Measurements from ENCODE around the gene PTGDS. TPM values are rescaled to one million over a fixed set of nuclear protein-coding genes. Genes with fewer than 3 reads are reported as not detected.

Gene PTGDS
- total and polyA plus RNA-seq, 3 experiments from 2014 or later, result 0.24 to 5.5 (median 0.49) TPM

DNA sequence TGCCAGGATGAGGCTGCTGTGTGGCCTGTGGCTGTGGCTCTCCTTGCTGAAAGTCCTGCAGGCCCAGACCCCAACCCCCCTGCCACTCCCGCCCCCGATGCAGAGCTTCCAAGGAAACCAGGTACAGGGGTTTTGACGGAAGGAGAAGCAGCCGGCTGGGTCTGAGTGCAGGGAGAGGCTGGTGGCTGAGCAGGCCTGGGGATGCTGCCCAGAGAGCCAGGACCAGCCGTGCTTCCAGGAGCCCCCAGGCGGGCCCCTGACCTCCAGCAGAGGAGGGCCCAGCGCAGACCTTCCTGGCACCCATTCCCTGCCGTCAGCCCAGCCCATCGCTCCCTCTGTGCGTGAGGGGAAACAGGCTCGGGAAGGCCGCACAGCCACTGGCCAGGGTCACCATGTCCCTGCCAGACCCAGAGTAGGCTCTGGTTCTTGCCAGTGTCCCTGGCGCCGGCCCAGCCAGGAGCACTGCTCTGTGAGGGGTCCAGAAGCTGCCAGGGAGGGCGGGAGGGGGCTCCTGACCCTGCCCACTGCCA, 24.9 kb upstream of the PTGDS start:
- H3K36me3 Mint-ChIP-seq, result peaks cover 0 to 9% (median 0%) of the 10 kb centered on the region in 3 donors
- Histone ChIP-seq H3K9me3 (ENCODE audit: low read length) (no peaks in the 10 kb centered on the region), H3K27ac (ENCODE audit: low read depth, low read length) (no peak overlapping the region), H3K27me3 (ENCODE audit: insufficient read depth, low read length, poor library complexity, severe bottlenecking) (no peaks in the 10 kb centered on the region), H3K4me1 (ENCODE audit: insufficient read depth, low read length) (peaks cover 6% of the 10 kb centered on the region), H3K4me3 (ENCODE audit: low read length) (no peak overlapping the region), H3K36me3 (ENCODE audit: insufficient read depth, low read length) (no peaks in the 10 kb centered on the region)
- H3K27me3 Mint-ChIP-seq, result no peaks in the 10 kb centered on the region
- peak overlapping the region in 1 of 8 donors; percentile 43 for H3K27ac Mint-ChIP-seq
- H3K4me3 Mint-ChIP-seq, result no peak overlapping the region
- no peak for DNase-seq
- CTCF ChIA-PET, result interaction anchor here (0.9 kb wide), 1 partner anchor 77 kb away, joined by 3 read pairs; no protein-coding TSS in a partner anchor
- H3K9me3 Mint-ChIP-seq, result peaks cover 0 to 5% (median 2%) of the 10 kb centered on the region in 5 donors
- POLR2A ChIA-PET, result no interaction called here
- peaks cover 9 to 41% (median 11%) of the 10 kb centered on the region in 3 donors for H3K4me1 Mint-ChIP-seq

DNA sequence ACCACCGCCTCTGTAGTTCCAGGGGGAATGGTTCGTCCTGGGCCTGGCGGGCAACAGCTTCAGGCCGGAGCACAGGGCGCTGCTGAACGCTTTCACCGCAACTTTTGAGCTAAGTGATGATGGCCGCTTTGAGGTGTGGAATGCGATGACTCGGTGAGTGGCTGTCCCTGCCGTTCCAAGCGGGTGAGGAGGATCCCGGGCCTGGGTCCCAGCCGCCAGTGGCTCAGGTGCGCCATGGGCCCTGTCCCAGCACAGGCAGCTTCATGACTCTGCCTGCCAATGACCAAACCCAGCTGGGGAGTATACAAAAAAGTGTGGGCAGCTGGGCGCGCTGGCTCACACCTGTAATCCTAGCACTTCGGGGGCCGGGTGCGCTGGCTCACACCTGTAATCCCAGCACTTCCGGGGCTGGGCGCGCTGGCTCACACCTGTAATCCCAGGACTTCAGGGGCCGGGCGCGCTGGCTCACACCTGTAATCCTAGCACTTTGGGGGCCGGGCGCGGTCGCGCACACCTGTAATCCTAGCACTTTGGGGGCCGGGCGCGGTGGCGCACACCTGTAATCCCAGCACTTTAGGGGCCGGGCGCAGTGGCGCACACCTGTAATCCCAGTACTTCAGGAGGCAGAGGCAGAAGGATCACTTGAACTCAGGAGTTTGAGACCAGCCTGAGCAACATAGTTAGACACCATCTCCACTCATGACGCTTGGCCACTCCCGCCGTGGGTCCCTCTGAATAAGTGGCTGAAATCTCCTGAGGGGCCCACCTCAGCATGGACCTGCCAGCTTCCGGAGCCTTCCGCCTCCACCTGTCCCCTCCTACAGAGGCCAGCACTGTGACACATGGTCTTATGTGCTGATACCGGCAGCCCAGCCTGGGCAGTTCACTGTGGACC, 24.2 kb upstream of the PTGDS start:
- H3K4me1 Mint-ChIP-seq, result peaks cover 9 to 44% (median 12%) of the 10 kb centered on the region in 3 donors
- peaks cover 0 to 9% (median 0%) of the 10 kb centered on the region in 3 donors for H3K36me3 Mint-ChIP-seq
- no peak for DNase-seq
- peaks cover 0 to 5% (median 2%) of the 10 kb centered on the region in 5 donors for H3K9me3 Mint-ChIP-seq
- peaks cover 6% of the 10 kb centered on the region for H3K4me1 ChIP-seq (ENCODE audit: insufficient read depth, low read length)
- H3K4me3 Mint-ChIP-seq, result no peak overlapping the region
- no peaks in the 10 kb centered on the region for H3K27me3 ChIP-seq (ENCODE audit: insufficient read depth, low read length, poor library complexity, severe bottlenecking)
- H3K27ac Mint-ChIP-seq, result no peak overlapping the region
- H3K27ac ChIP-seq (ENCODE audit: low read depth, low read length), result no peak overlapping the region
- H3K36me3 ChIP-seq (ENCODE audit: insufficient read depth, low read length), result no peaks in the 10 kb centered on the region
- ChIA-PET POLR2A (no interaction called here), CTCF (interaction anchor here (0.9 kb wide), 1 partner anchor 76 kb away, joined by 3 read pairs; no protein-coding TSS in a partner anchor)
- no peak overlapping the region for H3K4me3 ChIP-seq (ENCODE audit: low read length)
- no peaks in the 10 kb centered on the region for H3K27me3 Mint-ChIP-seq
- no peaks in the 10 kb centered on the region for H3K9me3 ChIP-seq (ENCODE audit: low read length)

DNA sequence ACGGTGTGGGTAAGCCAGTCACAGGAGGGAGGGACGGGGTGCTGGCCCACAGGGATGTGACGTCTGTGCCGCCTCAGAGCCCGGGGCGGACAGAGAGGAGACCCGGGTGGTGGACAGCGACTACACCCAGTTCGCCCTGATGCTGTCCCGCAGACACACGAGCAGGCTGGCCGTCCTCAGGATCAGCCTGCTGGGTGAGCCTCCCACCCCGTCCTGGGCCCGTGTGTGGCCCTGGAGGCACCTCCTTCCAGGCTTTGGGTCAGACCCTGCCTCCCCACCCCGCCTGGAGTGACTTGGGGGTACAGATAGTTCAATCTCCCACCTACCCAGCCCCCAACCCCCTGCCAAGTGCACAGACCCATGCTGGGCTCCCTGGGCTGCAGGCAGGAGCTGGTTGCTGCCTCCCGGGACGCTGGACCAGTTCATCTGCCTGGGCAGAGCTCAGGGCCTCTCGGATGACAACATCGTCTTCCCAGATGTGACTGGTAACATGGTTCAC, 23.5 kb upstream of the PTGDS start:
- Histone ChIP-seq H3K27ac (ENCODE audit: low read depth, low read length) (no peak overlapping the region), H3K27me3 (ENCODE audit: insufficient read depth, low read length, poor library complexity, severe bottlenecking) (no peaks in the 10 kb centered on the region), H3K4me1 (ENCODE audit: insufficient read depth, low read length) (peaks cover 7% of the 10 kb centered on the region), H3K9me3 (ENCODE audit: low read length) (no peaks in the 10 kb centered on the region), H3K36me3 (ENCODE audit: insufficient read depth, low read length) (no peaks in the 10 kb centered on the region), H3K4me3 (ENCODE audit: low read length) (no peak overlapping the region)
- CTCF ChIA-PET, result interaction anchor here (1.8 kb wide), 1 partner anchor 75 kb away, joined by 5 read pairs; the partner anchor contains the start of gene ABCA2
- peaks cover 0 to 5% (median 2%) of the 10 kb centered on the region in 5 donors for H3K9me3 Mint-ChIP-seq
- no peak overlapping the region for H3K27ac Mint-ChIP-seq
- H3K27me3 Mint-ChIP-seq, result no peaks in the 10 kb centered on the region
- DNase-seq, result no peak
- peaks cover 9 to 47% (median 13%) of the 10 kb centered on the region in 3 donors for H3K4me1 Mint-ChIP-seq
- H3K4me3 Mint-ChIP-seq, result no peak overlapping the region
- POLR2A ChIA-PET, result no interaction called here
- peaks cover 0 to 9% (median 0%) of the 10 kb centered on the region in 3 donors for H3K36me3 Mint-ChIP-seq

DNA sequence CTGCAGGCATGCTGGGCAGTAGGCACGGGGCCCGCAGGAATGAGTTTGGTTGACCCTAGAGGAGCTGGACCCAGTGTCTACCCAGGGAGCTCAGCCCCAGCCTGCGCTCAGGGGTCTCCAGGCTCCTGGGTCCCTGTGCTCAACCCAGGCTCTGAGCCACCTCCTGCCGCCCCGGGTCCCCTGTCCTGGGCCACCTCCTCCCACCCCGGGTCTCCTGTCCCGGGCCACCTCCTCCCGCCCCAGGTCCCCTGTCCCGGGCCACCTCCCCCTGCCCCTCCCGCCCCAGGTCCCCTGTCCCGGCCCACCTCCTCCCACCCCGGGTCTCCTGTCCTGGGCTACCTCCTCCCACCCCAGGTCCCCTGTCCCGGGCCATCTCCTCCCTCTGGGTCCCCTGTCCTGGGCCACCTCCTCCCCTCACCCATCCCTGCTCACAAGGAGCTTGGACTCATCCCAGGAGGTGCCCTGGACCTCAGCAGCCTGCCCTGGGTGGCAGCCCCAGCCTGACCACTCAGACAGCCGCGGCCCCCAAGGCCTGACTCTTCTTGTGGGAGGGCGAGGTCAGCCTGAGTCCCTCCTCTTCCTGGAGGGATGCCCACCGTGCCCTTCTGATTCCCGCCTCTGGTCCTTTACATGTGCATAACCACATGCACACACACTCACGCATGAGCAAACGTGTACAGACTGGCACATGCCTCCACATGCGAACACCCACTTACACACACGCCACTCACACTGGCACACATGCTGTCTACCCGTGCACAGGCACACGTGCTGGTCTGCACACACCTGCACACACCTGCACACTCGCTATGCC, 22.8 kb upstream of the PTGDS start:
- no peak overlapping the region for H3K27ac Mint-ChIP-seq
- H3K27me3 Mint-ChIP-seq, result no peaks in the 10 kb centered on the region
- Histone ChIP-seq H3K9me3 (ENCODE audit: low read length) (no peaks in the 10 kb centered on the region), H3K36me3 (ENCODE audit: insufficient read depth, low read length) (no peaks in the 10 kb centered on the region), H3K27me3 (ENCODE audit: insufficient read depth, low read length, poor library complexity, severe bottlenecking) (no peaks in the 10 kb centered on the region), H3K4me3 (ENCODE audit: low read length) (no peak overlapping the region), H3K27ac (ENCODE audit: low read depth, low read length) (no peak overlapping the region), H3K4me1 (ENCODE audit: insufficient read depth, low read length) (peaks cover 13% of the 10 kb centered on the region)
- ChIA-PET CTCF (interaction anchor here (1.1 to 1.8 kb wide), 2 partner anchors 74 to 112 kb away, joined by 3 to 5 read pairs; partner anchors contain the start of genes ABCA2 and AJM1), POLR2A (no interaction called here)
- peaks cover 0 to 9% (median 0%) of the 10 kb centered on the region in 3 donors for H3K36me3 Mint-ChIP-seq
- no peak for DNase-seq
- no peak overlapping the region for H3K4me3 Mint-ChIP-seq
- H3K9me3 Mint-ChIP-seq, result peaks cover 0 to 5% (median 2%) of the 10 kb centered on the region in 5 donors
- H3K4me1 Mint-ChIP-seq, result peaks cover 9 to 53% (median 15%) of the 10 kb centered on the region in 3 donors

DNA sequence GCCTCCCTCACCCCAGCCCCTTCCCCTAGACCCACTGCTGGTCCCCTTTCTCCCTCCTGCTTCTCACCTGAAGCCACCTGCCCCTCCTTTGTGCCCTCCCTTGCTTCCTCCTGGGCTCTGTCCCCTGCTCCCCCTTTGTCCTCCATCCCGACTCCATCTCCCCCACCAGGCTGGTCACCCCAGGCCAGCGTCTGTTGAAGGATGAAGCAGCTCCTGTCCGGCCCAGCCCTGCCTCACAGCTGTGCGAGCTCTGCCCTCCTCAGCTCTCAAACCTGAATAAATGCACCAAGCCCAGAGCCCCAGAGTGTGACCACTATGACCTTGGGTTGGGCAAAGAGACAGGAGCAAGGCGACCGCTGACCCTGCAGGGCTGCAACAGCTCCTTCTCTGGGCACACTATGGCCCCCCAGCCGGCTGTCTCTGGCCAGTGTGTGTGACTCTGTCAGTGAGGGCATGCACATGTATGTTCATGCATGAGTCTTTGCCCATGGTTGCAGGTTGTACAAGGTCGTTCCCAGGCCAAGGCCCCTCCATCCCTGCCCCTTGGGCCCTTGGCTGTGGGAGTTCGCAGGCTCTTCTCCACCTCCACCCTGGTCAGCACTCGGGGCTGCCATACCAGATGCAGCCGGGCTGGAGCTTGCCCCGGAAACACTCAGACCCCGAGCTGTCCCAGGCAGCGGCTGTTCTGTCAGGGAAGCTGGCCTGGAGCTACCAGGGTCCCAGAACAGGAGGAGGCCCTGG, 21.9 kb upstream of the PTGDS start:
- Mint-ChIP-seq H3K27me3 (no peaks in the 10 kb centered on the region), H3K9me3 (peaks cover 0 to 5% (median 2%) of the 10 kb centered on the region in 5 donors), H3K4me3 (no peak overlapping the region), H3K36me3 (peaks cover 0 to 12% (median 0%) of the 10 kb centered on the region in 3 donors), H3K4me1 (peaks cover 14 to 55% (median 17%) of the 10 kb centered on the region in 3 donors), H3K27ac (peak overlapping the region in 1 of 8 donors; percentile 56)
- ChIA-PET POLR2A (interaction anchor here (0.5 kb wide), 1 partner anchor 112 kb away, joined by 3 read pairs; no protein-coding TSS in a partner anchor), CTCF (interaction anchor here (1.1 to 1.8 kb wide), 2 partner anchors 73 to 113 kb away, joined by 3 to 5 read pairs; partner anchors contain the start of genes ABCA2 and AJM1)
- Histone ChIP-seq H3K4me1 (ENCODE audit: insufficient read depth, low read length) (peaks cover 17% of the 10 kb centered on the region), H3K36me3 (ENCODE audit: insufficient read depth, low read length) (no peaks in the 10 kb centered on the region), H3K4me3 (ENCODE audit: low read length) (no peak overlapping the region), H3K9me3 (ENCODE audit: low read length) (no peaks in the 10 kb centered on the region), H3K27ac (ENCODE audit: low read depth, low read length) (no peak overlapping the region), H3K27me3 (ENCODE audit: insufficient read depth, low read length, poor library complexity, severe bottlenecking) (no peaks in the 10 kb centered on the region)
- DNase-seq, result no peak

DNA sequence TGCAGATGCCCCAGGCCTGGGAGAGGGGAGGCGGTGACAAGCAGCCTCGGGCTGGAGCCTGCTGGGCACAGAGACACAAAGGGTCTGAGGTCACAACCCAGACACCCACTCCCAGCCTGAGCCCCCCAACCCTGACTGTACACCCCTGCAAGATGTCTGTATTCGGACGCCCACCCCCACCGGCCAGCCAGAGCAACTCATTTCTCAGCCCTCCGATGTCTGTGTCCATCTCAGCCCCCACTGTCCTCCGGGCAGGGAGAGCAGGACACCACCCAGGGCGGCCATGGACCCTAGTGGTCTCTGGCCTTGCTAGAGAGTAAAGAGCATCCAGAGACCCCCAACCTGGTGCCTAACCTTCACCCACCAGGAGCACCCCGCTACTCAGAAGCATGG, 21.4 kb upstream of the PTGDS start:
- Mint-ChIP-seq H3K4me3 (no peak overlapping the region), H3K36me3 (peaks cover 0 to 12% (median 0%) of the 10 kb centered on the region in 3 donors), H3K9me3 (peaks cover 0 to 5% (median 2%) of the 10 kb centered on the region in 5 donors), H3K27me3 (no peaks in the 10 kb centered on the region), H3K4me1 (peaks cover 20 to 55% (median 20%) of the 10 kb centered on the region in 3 donors), H3K27ac (no peak overlapping the region)
- H3K4me1 ChIP-seq (ENCODE audit: insufficient read depth, low read length), result peaks cover 17% of the 10 kb centered on the region
- ChIA-PET CTCF (no interaction called here), POLR2A (interaction anchor here (0.5 kb wide), 1 partner anchor 111 kb away, joined by 3 read pairs; no protein-coding TSS in a partner anchor)
- no peaks in the 10 kb centered on the region for H3K27me3 ChIP-seq (ENCODE audit: insufficient read depth, low read length, poor library complexity, severe bottlenecking)
- no peak overlapping the region for H3K27ac ChIP-seq (ENCODE audit: low read depth, low read length)
- H3K9me3 ChIP-seq (ENCODE audit: low read length), result no peaks in the 10 kb centered on the region
- H3K36me3 ChIP-seq (ENCODE audit: insufficient read depth, low read length), result no peaks in the 10 kb centered on the region
- no peak overlapping the region for H3K4me3 ChIP-seq (ENCODE audit: low read length)
- DNase-seq, result no peak

DNA sequence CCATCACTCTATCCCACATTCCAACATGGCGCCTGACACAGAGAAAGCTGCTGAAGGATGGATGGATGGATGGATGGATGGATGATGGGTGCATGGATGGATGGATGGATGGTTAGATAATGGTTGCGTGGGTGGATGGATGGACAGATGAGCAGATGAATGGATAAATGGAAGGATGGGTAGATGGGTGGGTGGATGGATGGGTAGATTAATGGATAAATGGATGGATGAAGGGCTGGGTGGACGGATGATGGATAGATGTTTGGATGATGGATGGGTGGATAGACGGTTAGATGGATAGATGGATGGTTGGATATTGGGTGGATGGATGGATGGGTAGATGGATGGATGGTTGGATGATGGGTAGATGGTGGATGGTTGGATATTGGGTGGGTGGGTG, 20.7 kb upstream of the PTGDS start:
- peak overlapping the region in 3 of 7 donors; percentile 25 to 55 (median 54) for H3K4me3 Mint-ChIP-seq
- H3K4me1 Mint-ChIP-seq, result peaks cover 21 to 58% (median 22%) of the 10 kb centered on the region in 3 donors
- no peak overlapping the region for H3K4me3 ChIP-seq (ENCODE audit: low read length)
- no peaks in the 10 kb centered on the region for H3K27me3 ChIP-seq (ENCODE audit: insufficient read depth, low read length, poor library complexity, severe bottlenecking)
- no peaks in the 10 kb centered on the region for H3K36me3 ChIP-seq (ENCODE audit: insufficient read depth, low read length)
- H3K9me3 Mint-ChIP-seq, result peaks cover 0 to 5% (median 2%) of the 10 kb centered on the region in 5 donors
- peaks cover 21% of the 10 kb centered on the region for H3K4me1 ChIP-seq (ENCODE audit: insufficient read depth, low read length)
- peaks cover 0 to 12% (median 0%) of the 10 kb centered on the region in 3 donors for H3K36me3 Mint-ChIP-seq
- peak overlapping the region in 3 of 8 donors; percentile 33 to 73 (median 46) for H3K27ac Mint-ChIP-seq
- H3K27ac ChIP-seq (ENCODE audit: low read depth, low read length), result no peak overlapping the region
- no peaks in the 10 kb centered on the region for H3K27me3 Mint-ChIP-seq
- H3K9me3 ChIP-seq (ENCODE audit: low read length), result no peaks in the 10 kb centered on the region
- ChIA-PET CTCF (no interaction called here), POLR2A (no interaction called here)
- DNase-seq, result no peak
